ENCODE results near the gene FOXK1.

DNA sequence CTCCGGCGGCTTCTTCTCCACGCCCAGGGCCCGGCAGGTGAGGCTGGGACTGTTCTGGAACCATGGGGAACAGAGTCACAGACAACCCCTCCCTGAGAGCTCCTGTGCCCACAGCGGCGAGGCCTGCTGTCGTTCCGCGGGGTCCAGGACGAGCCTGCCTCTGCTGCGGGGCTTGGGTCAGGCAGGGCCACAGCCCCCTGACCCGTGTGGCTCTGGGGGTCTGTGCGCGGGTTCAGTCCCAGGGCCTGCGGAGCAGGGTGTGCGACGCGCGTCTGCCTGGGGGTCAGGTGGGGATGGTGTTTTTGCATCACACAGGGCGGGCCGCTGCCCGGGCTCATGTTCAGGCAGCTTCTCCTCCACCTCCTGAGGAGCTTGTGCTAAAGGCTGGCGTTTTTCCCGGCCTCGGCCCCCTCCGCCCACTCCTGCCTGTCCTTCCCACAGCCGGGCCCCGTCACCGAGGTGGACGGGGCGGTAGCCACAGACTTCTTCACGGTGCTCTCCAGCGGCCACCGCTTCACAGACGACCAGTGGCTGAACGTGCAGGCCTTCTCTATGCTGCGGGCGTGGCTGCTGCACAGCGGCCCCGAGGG, 101.8 kb downstream of the FOXK1 start:
- TF ChIP-seq ARNT (IDR thresholded peaks at IDR 0.05) (no peak), HDGF (IDR thresholded peaks at IDR 0.05; ENCODE audit: borderline replicate concordance) (no peak), SUZ12 (IDR thresholded peaks at IDR 0.05) (no peak), ZNF384 (IDR thresholded peaks at IDR 0.05) (no peak)

Data from HEK293T (cell line).